Peyer's patch (tissue), 4 donors: ENCODE data around the gene RABGGTA.

Experiments
- CTCF ChIP-seq, 6 experiments: fragments of 450-650 bp in 4 of 6; fragments of 200-600 bp in 2 of 6; sonication (generic) in 1 of 6; IDR thresholded peaks; one replicate each; pipeline ENCODE4 v1.5.1; 2017 to 2019; ENCODE audit warnings: antibody characterized with exemption in 6 of 6, mild to moderate bottlenecking in 3 of 6, moderate library complexity in 1 of 6
- POLR2A ChIP-seq, 2 donors: fragments of 450-650 bp; IDR thresholded peaks; one replicate each; pipeline ENCODE4 v1.5.1; 2017; ENCODE audit warnings: antibody characterized with exemption in 2 of 2, mild to moderate bottlenecking in 2 of 2, moderate library complexity in 2 of 2

- TF ChIP-seq CTCF (IDR thresholded peaks at IDR 0.05) (no peak), POLR2A (IDR thresholded peaks at IDR 0.05) (no peak)
Observed at GRCh38 chr14:24261256-24261968, 10.0 kb downstream of the RABGGTA start.
